DND-41 (cell line): ENCODE measurements around the gene DST.

Source experiments
- ATAC-seq: fragments of 200-7000 bp; cut with Tn5 transposase; 3 replicates; pipeline ENCODE4 v1.9.1; 2021; ENCODE audit warnings: low read depth; ENCODE audit not compliant: insufficient read depth
- DNase-seq: peaks from one replicate; pipeline ENCODE4 v3.0.0-alpha.2; 2020
- H2AFZ ChIP-seq: 2 replicates; pipeline ENCODE4 v1.6.0; 2012; ENCODE audit warnings: low read depth, low read length
- H3K27ac ChIP-seq: 2 replicates; pipeline ENCODE4 v1.5.1; 2012; ENCODE audit warnings: low read length, inconsistent platforms
- H3K27me3 ChIP-seq: fragments of 200-600 bp; sonication (generic); 2 replicates; pipeline ENCODE4 v1.6.0; 2012; ENCODE audit warnings: low read length, mild to moderate bottlenecking, inconsistent platforms; ENCODE audit not compliant: insufficient read depth, poor library complexity
- H3K36me3 ChIP-seq: 2 replicates; pipeline ENCODE4 v1.5.1; 2012; ENCODE audit warnings: low read length, inconsistent platforms; ENCODE audit not compliant: insufficient read depth
- H3K4me1 ChIP-seq: 2 replicates; pipeline ENCODE4 v1.5.1; 2012; ENCODE audit warnings: mild to moderate bottlenecking, low read length; ENCODE audit not compliant: insufficient read depth
- H3K4me2 ChIP-seq: 2 replicates; pipeline ENCODE4 v1.6.0; 2012; ENCODE audit warnings: mild to moderate bottlenecking, moderate library complexity, low read length, inconsistent platforms; ENCODE audit not compliant: insufficient read depth
- H3K4me3 ChIP-seq, 2 experiments: fragments of 200-600 bp in 1 of 2; shearing (Covaris generic) in 1 of 2; 2 replicates each; pipeline ENCODE4 v1.5.1; 2012 to 2016; ENCODE audit warnings: inconsistent platforms in 2 of 2, low read length in 2 of 2, mild to moderate bottlenecking in 2 of 2, low read depth in 1 of 2, moderate library complexity in 1 of 2
- H3K79me2 ChIP-seq: 2 replicates; pipeline ENCODE4 v1.6.0; 2012; ENCODE audit warnings: low read length, inconsistent platforms; ENCODE audit not compliant: insufficient read depth
- H3K9ac ChIP-seq: 2 replicates; pipeline ENCODE4 v1.6.0; 2012; ENCODE audit warnings: low read depth, mild to moderate bottlenecking, inconsistent platforms, low read length, moderate library complexity
- H3K9me3 ChIP-seq: 2 replicates; pipeline ENCODE4 v1.5.1; 2012; ENCODE audit warnings: low read length, moderate library complexity, mild to moderate bottlenecking, inconsistent platforms; ENCODE audit not compliant: insufficient read depth, severe bottlenecking
- H4K20me1 ChIP-seq: 2 replicates; pipeline ENCODE4 v1.6.0; 2012; ENCODE audit warnings: low read length; ENCODE audit not compliant: insufficient read depth
- EZH2 ChIP-seq: IDR thresholded peaks from 3 replicates; pipeline ENCODE4 v1.6.1; 2012; ENCODE audit warnings: borderline replicate concordance, low read depth, mild to moderate bottlenecking, moderate library complexity, low read length, inconsistent platforms; ENCODE audit not compliant: severe bottlenecking
- TF ChIP-seq, protein P1 (sequence below): IDR thresholded peaks from 2 replicates; pipeline ENCODE4 v1.5.1; 2012; ENCODE audit warnings: borderline replicate concordance, low read length, moderate library complexity, mild to moderate bottlenecking; ENCODE audit not compliant: poor library complexity, severe bottlenecking; ENCODE audit errors: extremely low read depth

The DST gene

GRCh38 chr6:56658326-56658725 lies 15.6 kb upstream of the DST start:
- Histone ChIP-seq H3K27ac (no peak overlapping the region), H3K27me3 (no peaks in the 10 kb centered on the region), H3K36me3 (no peaks in the 10 kb centered on the region), H3K4me1 (no peaks in the 10 kb centered on the region), H3K4me2 (no peak overlapping the region), H4K20me1 (no peaks in the 10 kb centered on the region), H3K9ac (no peak overlapping the region), H3K9me3 (no peaks in the 10 kb centered on the region), H2AFZ (no peak overlapping the region), H3K79me2 (no peaks in the 10 kb centered on the region), H3K4me3 (no peak overlapping the region)
- ATAC-seq (no peak), DNase-seq (no peak)
- no peak for TF ChIP-seq EZH2
- TF ChIP-seq, protein P1, sequence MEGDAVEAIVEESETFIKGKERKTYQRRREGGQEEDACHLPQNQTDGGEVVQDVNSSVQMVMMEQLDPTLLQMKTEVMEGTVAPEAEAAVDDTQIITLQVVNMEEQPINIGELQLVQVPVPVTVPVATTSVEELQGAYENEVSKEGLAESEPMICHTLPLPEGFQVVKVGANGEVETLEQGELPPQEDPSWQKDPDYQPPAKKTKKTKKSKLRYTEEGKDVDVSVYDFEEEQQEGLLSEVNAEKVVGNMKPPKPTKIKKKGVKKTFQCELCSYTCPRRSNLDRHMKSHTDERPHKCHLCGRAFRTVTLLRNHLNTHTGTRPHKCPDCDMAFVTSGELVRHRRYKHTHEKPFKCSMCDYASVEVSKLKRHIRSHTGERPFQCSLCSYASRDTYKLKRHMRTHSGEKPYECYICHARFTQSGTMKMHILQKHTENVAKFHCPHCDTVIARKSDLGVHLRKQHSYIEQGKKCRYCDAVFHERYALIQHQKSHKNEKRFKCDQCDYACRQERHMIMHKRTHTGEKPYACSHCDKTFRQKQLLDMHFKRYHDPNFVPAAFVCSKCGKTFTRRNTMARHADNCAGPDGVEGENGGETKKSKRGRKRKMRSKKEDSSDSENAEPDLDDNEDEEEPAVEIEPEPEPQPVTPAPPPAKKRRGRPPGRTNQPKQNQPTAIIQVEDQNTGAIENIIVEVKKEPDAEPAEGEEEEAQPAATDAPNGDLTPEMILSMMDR = no peak

DNA sequence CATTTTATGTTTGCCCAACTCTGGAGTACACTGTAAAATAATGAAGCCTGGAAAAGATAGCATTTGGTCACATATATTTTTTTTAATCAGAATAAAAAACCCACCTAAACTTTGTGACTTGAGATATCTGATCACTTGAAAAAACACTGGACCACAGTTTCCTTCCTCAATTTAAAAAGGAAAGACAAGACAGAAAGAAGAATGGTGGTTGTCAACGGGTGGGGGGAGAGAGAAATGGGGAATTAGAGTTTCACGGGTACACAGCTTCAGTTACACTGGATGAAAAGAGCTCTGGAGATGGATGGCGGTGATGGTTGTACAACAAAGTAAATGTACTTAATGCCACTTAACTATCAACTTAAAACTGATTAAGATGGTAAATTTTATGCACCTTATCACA lies 14.7 kb upstream of the DST start:
- no peak for TF ChIP-seq EZH2
- TF ChIP-seq, protein P1 = no peak
- no peak overlapping the region for H3K4me3 ChIP-seq
- no peak overlapping the region for H3K27ac ChIP-seq
- no peak overlapping the region for H3K9ac ChIP-seq
- no peaks in the 10 kb centered on the region for H3K79me2 ChIP-seq
- H3K4me1 ChIP-seq = no peaks in the 10 kb centered on the region
- no peak overlapping the region for H3K4me2 ChIP-seq
- no peaks in the 10 kb centered on the region for H3K36me3 ChIP-seq
- no peak overlapping the region for H2AFZ ChIP-seq
- H4K20me1 ChIP-seq = no peaks in the 10 kb centered on the region
- no peaks in the 10 kb centered on the region for H3K9me3 ChIP-seq
- ATAC-seq (no peak), DNase-seq (no peak)
- H3K27me3 ChIP-seq = no peaks in the 10 kb centered on the region

DNA sequence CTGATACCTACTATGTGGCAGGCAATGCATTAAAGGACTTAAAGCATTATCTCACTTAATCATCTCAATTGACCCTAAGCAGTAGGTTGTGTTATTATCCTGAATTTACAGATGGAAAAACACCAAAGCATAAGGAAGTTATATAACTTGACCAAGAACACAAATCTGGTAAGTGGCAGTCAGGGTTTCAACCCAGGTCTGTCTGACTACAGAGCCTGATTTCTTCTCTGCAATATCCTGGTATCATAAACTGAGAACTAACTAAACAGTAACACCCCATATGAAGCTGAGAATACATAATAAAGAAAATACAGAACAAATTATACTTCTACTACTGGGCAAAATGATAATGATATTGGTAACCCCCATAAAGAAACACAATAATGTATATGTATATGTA lies 13.8 kb upstream of the DST start:
- H3K4me2 ChIP-seq = no peak overlapping the region
- no peaks in the 10 kb centered on the region for H4K20me1 ChIP-seq
- ATAC-seq (no peak), DNase-seq (no peak)
- TF ChIP-seq, protein P1 = no peak
- no peak for TF ChIP-seq EZH2
- peaks cover 5% of the 10 kb centered on the region for H3K27me3 ChIP-seq
- H3K79me2 ChIP-seq = no peaks in the 10 kb centered on the region
- no peak overlapping the region for H3K4me3 ChIP-seq
- no peaks in the 10 kb centered on the region for H3K36me3 ChIP-seq
- H3K4me1 ChIP-seq = no peaks in the 10 kb centered on the region
- no peak overlapping the region for H3K27ac ChIP-seq
- no peak overlapping the region for H3K9ac ChIP-seq
- no peak overlapping the region for H2AFZ ChIP-seq
- H3K9me3 ChIP-seq = no peaks in the 10 kb centered on the region

- Histone ChIP-seq H3K9me3 (no peaks in the 10 kb centered on the region), H3K79me2 (no peaks in the 10 kb centered on the region), H3K36me3 (no peaks in the 10 kb centered on the region), H3K27ac (no peak overlapping the region), H3K4me3 (no peak overlapping the region), H2AFZ (no peak overlapping the region), H4K20me1 (no peaks in the 10 kb centered on the region), H3K27me3 (peaks cover 5% of the 10 kb centered on the region), H3K4me2 (no peak overlapping the region), H3K4me1 (no peaks in the 10 kb centered on the region), H3K9ac (no peak overlapping the region)
- no peak for TF ChIP-seq EZH2
- ATAC-seq = no peak
- DNase-seq = no peak
These were observed 13.3 kb upstream of the DST start for GRCh38 chr6:56655996-56656395.
